GM12865 (cell line): Measurements from ENCODE around the gene KCNJ16.

Experiments used
- DNase-seq: peaks from one replicate; pipeline ENCODE4 v3.0.0; 2010; ENCODE audit warnings: low read depth
- H3K4me3 ChIP-seq: 2 replicates; pipeline ENCODE4 v1.5.1; 2011; ENCODE audit warnings: mild to moderate bottlenecking, low read depth, low read length, control low read depth
- CTCF ChIP-seq: IDR thresholded peaks from 2 replicates; pipeline ENCODE4 v1.5.1; 2011; ENCODE audit warnings: low read length, control low read depth, low read depth, inconsistent platforms; ENCODE audit not compliant: insufficient read depth; ENCODE audit errors: missing control alignments

Gene KCNJ16

GRCh38 chr17:70073799-70074198 lies 1.2 kb upstream of the KCNJ16 start:
- no peak for DNase-seq
- H3K4me3 ChIP-seq, result no peak overlapping the region
- no peak for TF ChIP-seq CTCF

GRCh38 chr17:70074236-70074830 lies 692 bp upstream of the KCNJ16 start:
- no peak for TF ChIP-seq CTCF
- H3K4me3 ChIP-seq, result no peak overlapping the region
- no peak for DNase-seq

- DNase-seq, result no peak
- no peak for TF ChIP-seq CTCF
- no peak overlapping the region for H3K4me3 ChIP-seq
Observed at GRCh38 chr17:70076189-70076588, 1.2 kb downstream of the KCNJ16 start.

GRCh38 chr17:70076831-70077230 lies 1.8 kb downstream of the KCNJ16 start:
- TF ChIP-seq CTCF, result no peak
- DNase-seq, result no peak
- no peak overlapping the region for H3K4me3 ChIP-seq

GRCh38 chr17:70078549-70078948 lies 3.5 kb downstream of the KCNJ16 start:
- H3K4me3 ChIP-seq, result no peak overlapping the region
- TF ChIP-seq CTCF, result no peak
- DNase-seq, result no peak

- no peak for DNase-seq
- TF ChIP-seq CTCF, result no peak
- H3K4me3 ChIP-seq, result no peak overlapping the region
Observed at GRCh38 chr17:70078994-70079531, 4.0 kb downstream of the KCNJ16 start.
